UCSD-AML1 (cell line): Measurements from ENCODE around the gene NEU4.
"Not testable (repeated sequence)": the region's sequence is repeated elsewhere in the genome, so short reads cannot be mapped to it uniquely, and the experiment has no call there.

Experiments used
- DNase-seq: peaks from one replicate; lab custom pipeline; 2025; ENCODE audit not compliant: unreplicated experiment; lab: John Stamatoyannopoulos, UW

The NEU4 gene

DNA sequence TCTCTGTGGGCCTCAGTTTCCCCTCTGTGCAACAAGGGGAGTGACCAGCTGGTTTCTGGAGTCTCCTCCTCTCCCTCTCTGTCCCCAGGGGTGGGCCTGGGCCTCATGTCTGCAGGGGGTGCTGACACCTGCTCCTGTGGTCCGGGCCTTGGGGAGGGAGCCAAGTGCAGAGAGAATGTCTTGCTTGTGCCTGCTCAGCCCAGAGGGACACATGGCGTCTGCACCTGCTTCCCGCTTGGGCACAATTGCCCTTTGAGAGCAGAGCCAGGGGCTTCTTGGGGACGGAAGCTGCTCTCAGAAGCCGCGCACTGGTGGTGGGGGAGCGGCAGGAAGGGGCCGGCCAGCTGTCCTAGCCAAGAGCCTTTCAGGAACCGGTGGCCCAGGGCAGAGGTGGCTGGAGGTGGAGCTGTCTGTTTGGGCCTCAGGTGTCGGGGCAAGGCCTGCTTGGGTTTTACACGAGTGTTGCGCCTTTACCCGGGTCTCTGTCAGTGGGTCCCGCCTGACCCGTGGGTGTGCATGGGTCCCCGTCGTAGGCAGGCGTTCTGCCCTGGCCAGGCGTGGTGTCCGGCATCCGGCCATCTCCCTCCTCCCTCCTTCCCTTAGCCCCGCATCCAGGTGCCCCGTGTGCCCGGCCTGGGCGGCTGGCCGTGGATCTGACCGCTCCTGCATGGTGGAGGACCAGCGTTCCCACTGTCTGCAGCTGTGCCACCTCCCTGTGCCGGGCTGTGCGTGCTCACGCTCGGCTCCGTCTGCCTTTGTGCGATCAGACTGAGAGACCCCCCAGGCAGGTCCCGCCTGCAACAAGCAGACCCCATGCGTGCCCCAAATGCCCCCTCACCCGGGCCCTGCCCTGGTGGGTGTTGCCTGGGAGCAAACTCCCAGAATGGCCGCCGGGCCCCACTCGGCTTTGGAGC, 4.0 kb downstream of the NEU4 start:
- no peak for DNase-seq

DNA sequence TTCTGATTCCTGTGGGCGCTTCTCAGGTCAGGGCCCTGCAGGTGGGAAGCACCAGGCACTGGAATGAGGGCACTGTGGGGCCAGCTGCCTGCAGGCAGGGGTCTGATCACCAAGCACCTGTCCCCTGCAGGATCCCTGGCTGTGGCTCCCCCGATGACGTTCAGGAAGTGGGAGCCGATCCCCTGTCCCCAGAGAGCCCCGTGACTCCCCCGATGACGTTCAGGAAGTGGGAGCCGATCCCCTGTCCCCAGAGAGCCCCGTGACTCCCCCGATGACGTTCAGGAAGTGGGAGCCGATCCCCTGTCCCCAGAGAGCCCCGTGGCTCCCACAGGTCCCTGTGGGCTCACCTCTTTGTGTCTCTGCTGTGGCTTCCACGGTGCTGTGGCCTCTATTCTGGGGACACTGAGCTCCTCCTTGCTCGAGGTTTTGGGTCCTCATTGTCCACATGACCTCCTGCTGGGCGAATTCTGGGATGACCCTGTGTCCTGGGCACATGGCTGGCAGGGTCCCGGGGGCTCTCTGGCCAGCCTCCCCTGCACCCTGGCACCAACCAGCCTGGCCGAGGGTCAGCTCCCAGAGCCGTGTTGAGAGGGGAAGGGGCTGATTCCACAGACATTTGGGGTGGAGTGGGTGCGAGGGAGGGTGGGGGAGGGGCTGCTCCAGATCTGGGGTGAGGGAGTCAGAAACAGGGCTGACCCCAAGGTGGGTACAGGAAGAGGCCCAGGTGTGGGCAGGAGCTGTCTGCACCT, 4.8 kb downstream of the NEU4 start:
- DNase-seq: no peak

DNA sequence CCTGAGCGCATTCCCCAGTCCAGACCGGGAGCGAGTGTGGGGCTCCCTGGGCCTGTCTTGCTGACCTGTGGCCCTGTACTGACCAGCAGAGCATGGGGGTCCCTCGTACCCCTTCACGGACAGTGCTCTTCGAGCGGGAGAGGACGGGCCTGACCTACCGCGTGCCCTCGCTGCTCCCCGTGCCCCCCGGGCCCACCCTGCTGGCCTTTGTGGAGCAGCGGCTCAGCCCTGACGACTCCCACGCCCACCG, 5.3 kb downstream of the NEU4 start:
- no peak for DNase-seq

DNA sequence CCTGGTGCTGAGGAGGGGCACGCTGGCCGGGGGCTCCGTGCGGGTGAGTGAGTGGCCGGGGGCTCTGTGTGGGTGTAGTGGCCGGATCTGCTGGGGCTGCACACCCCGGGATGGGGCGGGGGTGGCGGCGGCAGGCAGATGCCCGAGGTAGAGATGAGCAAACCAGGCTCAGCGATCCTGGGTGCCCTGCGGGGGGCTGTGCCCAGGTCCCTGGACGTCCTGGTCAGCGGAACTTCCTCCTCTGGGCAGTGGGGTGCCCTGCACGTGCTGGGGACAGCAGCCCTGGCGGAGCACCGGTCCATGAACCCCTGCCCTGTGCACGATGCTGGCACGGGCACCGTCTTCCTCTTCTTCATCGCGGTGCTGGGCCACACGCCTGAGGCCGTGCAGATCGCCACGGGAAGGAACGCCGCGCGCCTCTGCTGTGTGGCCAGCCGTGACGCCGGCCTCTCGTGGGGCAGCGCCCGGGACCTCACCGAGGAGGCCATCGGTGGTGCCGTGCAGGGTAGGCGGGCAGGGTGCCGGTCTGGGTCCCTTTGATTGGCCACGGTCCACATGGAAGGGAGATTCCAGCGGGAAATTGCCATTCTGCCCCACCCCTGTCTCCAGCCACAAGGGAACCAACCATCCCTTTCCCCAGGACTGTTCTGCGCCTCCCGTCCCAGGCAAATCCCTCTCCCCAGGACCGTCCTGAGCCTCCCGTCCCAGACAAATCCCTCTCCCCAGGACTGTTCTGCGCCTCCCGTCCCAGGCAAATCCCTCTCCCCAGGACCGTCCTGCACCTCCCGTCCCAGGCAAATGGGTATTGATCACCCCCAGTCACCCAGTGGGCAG, 5.9 kb downstream of the NEU4 start:
- no peak for DNase-seq

DNA sequence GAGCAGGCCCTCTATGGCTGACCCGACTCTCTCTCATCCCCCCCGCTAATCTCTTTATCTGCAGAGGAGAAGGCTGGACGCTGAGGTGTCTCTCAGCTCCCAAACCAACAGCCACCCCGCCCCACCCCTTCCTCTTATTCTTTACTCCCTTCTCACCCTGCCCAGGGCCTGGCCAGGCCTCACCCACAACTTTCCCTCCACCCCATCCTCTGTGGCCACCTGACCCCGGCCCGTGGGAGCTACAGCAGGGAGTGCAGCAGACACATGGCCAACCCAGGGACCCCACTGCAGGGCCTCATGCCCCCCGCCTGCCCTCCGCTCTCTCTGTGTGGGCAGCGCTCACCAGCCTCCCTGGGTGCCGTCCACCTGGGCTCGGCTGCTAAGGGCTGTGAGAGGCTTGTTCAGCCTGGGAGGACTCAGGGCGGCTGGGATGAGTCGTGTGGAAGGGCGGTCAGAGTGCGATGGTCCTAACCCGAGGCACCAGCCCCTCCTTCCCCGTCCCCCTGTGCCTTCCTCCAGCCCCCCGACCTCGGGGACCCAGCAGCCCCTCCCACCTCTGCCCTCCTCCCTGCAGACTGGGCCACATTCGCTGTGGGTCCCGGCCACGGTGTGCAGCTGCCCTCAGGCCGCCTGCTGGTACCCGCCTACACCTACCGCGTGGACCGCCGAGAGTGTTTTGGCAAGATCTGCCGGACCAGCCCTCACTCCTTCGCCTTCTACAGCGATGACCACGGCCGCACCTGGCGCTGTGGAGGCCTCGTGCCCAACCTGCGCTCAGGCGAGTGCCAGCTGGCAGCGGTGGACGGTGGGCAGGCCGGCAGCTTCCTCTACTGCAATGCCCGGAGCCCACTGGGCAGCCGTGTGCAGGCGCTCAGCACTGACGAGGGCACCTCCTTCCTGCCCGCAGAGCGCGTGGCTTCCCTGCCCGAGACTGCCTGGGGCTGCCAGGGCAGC, 6.8 kb downstream of the NEU4 start:
- DNase-seq: no peak

DNA sequence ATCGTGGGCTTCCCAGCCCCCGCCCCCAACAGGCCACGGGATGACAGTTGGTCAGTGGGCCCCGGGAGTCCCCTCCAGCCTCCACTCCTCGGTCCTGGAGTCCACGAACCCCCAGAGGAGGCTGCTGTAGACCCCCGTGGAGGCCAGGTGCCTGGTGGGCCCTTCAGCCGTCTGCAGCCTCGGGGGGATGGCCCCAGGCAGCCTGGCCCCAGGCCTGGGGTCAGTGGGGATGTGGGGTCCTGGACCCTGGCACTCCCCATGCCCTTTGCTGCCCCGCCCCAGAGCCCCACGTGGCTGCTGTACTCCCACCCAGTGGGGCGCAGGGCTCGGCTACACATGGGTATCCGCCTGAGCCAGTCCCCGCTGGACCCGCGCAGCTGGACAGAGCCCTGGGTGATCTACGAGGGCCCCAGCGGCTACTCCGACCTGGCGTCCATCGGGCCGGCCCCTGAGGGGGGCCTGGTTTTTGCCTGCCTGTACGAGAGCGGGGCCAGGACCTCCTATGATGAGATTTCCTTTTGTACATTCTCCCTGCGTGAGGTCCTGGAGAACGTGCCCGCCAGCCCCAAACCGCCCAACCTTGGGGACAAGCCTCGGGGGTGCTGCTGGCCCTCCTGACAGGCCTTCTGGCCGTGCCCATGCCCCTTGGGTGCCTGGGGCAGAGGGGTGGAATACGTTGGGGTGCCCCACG, 7.6 kb downstream of the NEU4 start:
- no peak for DNase-seq

DNA sequence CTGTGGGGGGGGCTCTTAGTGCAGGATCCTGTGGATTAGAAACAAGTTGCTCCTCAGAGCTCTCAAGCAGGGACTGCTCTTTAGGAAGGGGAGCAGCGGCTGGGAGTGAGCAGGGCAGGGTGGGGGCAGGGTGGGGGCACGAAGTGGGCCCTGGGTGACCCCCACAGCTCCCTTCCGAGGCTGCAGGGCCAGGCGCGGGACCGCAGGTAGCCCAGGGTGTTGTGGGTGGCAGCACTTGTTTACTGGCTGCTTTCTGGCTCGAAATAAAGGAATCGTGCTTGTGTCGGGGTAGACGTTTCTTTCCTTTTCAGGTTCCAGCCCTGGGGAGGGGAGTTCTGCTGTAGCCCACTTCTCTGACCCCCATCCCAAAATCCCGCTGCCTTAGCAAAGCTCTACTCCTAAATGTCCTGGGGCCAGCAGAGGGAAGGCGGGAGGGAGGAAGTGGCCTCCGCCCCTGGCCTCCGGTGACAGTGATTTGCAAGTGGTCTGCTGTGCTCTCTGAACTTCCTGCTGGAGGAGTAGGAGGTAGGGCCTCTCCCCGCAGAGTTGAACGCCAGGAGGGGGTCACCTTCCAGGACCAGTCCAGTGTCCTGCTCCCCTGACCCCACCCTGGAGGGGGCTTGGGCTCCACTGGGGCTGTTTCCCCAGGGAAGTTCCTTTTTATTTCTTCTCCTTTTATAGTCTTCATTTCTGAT, 8.3 kb downstream of the NEU4 start:
- no peak for DNase-seq

DNA sequence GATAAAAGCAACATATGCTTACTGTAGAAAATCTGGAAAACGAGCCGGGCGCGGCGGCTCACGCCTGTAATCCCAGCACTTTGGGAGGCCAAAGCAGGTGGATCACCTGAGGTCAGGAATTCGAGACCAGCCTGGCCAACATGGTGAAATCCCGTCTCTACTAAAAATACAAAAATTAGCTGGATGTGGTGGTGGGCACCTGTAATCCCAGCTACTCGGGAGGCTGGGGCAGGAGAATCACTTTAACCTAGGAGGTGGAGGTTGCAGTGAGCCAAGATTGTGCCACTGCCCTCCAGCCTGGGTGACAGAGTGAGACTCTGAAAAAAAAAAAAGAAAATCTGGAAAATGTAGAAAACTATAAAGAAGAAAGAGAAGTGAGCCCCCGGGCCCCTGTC, 8.8 kb downstream of the NEU4 start:
- DNase-seq: not testable (repeated sequence)

DNA sequence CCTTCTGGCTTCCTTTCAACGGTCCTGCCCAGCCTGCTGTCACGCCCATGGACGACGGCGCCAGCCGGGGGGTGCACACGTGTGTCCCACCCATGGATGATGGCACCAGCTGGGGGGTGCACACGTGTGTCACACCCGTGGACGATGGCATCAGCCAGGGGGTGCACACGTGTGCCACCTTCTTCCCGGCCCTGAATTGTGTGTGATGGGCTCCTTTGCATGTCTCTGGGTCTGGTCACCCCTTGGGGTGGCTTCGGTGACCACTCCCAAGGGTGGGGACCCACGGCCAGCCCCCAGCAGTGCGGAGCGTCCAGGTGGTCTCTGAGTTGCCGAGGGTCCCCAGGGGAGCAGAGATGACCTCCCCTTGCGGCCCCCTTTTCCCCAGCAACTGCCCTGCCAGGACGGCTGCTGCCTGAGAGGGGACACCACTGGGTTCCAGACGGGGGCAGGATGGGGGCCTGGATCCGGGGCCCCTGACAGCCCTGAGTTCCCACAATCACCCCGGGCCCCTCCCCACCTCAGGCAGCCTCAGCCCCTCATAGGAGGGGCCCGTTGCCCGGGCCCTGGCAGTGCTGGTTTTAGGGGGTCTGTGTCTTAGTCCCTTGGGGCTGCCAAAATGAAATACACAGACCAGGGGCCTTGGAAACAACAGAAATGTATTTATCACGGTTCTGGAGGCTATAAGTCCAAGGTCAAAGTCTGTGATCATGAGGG, 9.4 kb downstream of the NEU4 start:
- DNase-seq: no peak

DNA sequence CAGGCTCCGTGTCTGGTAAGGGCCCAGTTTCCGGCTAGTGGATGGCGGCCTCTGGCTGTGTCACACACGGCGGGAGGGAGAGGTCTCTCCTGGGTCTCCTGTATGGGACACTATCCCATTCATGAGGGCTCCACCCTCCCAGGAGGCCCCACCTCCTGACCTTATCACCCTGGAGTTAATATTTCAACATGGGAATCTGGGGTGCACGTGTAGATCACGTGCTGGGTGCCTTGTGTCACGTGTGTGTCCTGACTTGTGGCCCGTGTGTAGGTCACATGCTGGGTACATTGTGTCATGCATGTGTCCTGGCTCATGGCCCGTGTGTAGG, 9.9 kb downstream of the NEU4 start:
- no peak for DNase-seq

DNA sequence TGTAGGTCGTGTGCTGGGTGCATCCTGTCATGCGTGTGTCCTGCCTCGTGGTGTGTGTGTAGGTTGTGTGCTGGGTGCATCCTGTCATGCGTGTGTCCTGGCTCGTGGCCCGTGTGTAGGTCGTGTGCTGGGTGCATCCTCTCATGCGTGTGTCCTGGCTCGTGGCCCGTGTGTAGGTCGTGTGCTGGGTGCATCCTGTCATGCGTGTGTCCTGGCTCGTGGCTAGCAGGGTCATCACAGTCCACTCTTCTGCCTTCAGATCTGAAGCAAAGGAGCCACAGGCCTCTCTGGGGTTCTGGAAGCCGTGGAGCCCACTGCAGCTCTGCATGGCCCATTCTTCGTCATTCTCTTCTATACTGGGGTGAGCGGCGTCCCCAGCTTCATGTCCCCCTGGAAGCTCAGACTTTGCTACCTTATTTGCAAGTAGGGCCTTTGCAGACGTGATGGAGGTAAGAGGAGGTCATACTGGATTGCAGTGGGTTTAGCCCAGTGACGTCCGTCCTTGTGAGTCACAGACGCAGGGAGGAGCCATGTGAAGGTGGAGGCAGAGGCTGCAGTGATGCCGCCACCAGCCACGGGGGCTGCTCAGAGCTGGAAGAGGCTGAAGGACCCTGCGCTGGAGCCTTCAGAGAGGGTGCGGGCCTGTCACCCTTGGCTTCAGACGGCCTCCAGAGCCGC, 11.1 kb downstream of the NEU4 start:
- not testable (repeated sequence) for DNase-seq

DNA sequence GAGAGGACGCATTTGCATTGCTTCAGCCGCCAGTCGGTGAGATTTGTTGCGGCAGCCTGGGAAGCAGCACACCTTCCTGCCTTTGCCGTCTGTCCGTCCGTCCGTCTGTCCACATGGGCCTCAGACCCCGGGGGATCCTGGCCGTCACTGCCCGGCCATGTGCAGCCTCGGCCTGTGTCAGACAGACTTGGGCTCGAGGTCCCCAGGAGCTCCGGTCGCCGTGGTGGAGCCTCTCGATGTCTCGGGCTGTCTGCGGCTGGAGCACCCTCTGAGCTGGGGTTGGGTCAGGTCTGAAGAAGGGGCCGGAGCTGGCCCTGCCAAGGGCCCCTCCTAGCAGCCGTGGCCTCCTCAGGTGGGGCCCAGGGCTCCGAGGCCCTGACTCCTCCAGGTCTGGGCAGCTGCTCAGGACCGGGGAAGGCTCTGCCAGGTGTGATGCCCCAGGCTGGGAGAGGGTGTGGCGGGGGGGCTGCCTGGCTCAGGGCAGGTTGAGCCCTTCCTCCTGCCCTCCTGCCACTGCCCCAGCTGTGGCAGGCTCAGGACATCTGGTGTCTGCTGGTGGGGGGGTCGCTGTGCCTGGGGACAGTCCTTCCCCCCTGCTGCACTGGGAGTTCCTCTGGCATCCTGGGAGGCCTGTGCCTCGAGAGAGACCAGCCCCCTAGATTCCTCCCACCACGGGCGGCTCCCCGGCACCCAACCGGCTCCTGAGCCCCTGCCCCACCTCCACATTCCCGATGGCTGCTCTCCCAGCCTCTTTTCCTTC, 11.8 kb downstream of the NEU4 start:
- no peak for DNase-seq

DNA sequence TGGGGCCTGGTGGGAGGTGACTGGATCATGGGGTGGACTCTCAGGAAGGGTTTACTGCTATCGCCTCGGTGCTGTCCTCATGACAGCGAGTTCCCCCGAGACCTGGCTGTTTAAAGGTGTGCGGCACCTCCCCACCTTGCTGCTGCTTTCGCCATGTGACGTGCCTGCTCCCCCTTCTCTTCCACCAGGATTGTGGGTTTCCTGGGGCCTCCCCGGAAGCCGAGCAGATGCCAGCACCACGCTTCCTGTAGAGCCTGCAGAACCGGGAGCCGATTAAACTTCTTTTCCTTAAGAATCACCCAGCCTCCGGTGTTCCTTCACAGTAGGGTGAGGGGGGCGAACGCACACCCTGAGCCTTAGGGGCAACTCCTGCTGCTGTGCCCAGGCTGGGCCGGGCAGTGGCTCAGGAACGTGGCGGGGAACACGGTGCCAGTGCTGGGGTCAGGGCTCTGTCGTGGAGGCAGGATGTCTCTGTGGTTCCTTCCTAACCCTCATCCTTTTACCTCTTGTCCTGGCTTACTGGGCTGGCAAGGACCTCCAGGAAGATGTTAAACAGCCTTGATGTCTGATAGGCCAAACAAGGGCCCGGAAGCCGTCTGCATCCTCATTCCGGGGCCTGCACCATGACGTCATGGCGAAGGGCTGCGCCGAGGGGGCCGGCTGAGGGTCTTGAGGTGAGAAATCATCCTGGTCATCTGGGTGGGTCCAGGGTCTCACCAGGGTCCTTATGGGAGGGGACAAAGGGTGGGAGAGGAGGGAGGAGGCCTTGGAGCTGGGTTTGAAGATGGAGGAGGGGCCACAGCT, 12.7 kb downstream of the NEU4 start:
- DNase-seq: peak; percentile 77

DNA sequence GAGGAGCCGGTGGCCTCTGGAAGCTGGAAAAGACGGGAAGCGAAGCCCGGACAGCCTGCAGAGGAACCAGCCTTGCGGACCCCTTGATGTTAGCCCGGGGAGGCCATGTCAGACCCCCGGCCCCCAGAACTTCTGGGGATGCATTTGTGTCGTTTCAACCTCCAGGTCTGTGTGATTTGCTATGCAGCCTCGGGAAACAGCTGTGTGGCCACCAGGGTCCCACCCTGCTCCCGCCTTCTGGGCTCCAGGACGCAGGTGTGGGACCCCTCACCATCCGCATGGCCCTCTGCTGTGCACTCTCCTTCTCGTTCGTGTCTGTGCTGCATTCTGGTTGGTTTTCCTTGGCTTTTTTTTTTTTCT, 13.3 kb downstream of the NEU4 start:
- DNase-seq: no peak

DNA sequence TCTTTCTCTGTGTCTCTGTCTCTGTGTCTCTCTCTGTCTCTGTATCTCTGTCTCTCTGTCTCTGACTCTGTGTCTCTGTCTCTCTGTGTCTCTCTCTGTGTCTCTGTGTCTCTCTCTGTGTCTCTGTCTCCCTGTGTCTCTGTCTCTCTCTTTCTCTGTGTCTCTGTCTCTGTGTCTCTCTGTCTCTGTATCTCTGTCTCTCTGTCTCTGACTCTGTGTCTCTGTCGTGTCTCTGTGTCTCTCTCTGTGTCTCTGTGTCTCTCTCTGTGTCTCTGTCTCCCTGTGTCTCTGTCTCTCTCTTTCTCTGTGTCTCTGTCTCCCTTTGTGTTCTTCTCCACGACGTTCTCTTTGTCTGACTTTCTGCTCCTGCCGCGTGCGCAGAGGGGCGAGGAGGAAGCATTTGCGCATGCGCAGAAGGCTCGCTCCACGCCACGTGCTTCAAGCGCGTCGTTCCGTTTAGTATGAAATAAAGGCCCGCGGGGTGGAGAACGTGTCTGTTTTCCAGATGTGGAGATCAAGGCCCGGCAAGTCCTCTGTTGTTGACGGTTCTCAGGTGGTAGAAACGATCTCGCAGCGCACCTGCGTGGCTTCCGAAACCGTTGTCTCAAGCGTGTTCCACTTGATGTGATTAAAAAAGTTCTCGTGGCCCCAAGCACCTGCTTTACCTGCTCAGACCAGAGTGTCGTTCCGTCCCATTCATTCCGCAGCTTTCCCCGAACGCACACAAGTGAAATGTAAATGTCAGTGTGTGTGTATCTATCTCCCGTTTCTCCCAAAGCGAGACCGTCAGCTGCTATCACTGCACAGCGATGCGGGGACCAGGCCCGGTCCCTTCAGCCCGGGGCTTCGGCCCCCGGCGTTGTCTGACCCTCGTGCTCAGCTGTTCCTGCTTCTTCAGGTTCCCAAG, 14.8 kb downstream of the NEU4 start:
- DNase-seq: not testable (repeated sequence)

DNA sequence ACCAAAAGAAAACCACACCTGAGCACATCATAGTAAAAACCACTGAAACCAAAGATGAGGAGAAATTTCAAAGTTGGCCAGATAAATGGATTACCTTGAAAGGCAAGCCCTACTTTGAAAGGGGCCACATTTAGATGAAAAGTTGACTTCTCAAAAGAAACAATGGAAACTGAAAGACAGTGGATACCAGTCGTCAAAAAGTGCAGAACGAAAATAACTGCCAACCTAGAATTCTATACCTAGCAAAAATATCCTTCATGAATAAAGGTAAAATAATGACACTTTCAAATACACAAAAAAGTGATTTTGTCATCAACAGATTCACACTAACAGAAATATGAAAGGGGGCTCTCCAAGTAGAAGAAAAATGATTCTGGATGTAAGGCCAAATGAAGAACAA, 18.4 kb downstream of the NEU4 start:
- DNase-seq: no peak
